OCI-LY3 (cell line): ENCODE results near the gene FIBCD1.

ENCODE experiments used
- H2AFZ ChIP-seq: fragments of 200-600, 300-600 bp; shearing (Covaris generic); 2 replicates; pipeline ENCODE4 v1.6.0; 2014; ENCODE audit warnings: antibody characterized with exemption, low read depth, low read length
- H3K27ac ChIP-seq: fragments of 200-600, 300-600 bp; sonication (generic); 2 replicates; pipeline ENCODE4 v1.5.1; 2014; ENCODE audit warnings: mild to moderate bottlenecking, low read length, moderate library complexity, mixed read lengths
- H3K27me3 ChIP-seq: fragments of 200-600, 300-600 bp; sonication (generic); 2 replicates; pipeline ENCODE4 v1.6.1; 2014; ENCODE audit warnings: low read depth, low read length, mixed read lengths
- H3K36me3 ChIP-seq: fragments of 200-600, 300-600 bp; sonication (generic); replicated peaks from 2 replicates; pipeline ENCODE3; 2014; ENCODE audit warnings: low read depth, low read length, mixed read lengths
- H3K4me1 ChIP-seq: fragments of 300-600, 200-600 bp; sonication (generic); 2 replicates; pipeline ENCODE4 v1.6.1; 2014; ENCODE audit warnings: low read length, mixed read lengths
- H3K4me2 ChIP-seq: fragments of 200-600, 300-600 bp; sonication (generic); 2 replicates; pipeline ENCODE4 v1.6.1; 2014; ENCODE audit warnings: low read length, mixed read lengths
- H3K4me3 ChIP-seq: fragments of 300-600, 200-600 bp; sonication (generic); 2 replicates; pipeline ENCODE4 v1.5.1; 2014; ENCODE audit warnings: antibody characterized with exemption, mild to moderate bottlenecking, low read length, moderate library complexity
- H3K79me2 ChIP-seq: fragments of 300-600, 200-600 bp; shearing (Covaris generic); 2 replicates; pipeline ENCODE4 v1.6.1; 2014; ENCODE audit warnings: mild to moderate bottlenecking, low read length, mixed read lengths
- H3K9ac ChIP-seq: fragments of 300-600, 200-600 bp; shearing (Covaris generic); 2 replicates; pipeline ENCODE4 v1.6.0; 2014; ENCODE audit warnings: mild to moderate bottlenecking, low read length, moderate library complexity
- H3K9me3 ChIP-seq: fragments of 200-600, 300-600 bp; shearing (Covaris generic); 2 replicates; pipeline ENCODE4 v1.6.1; 2014; ENCODE audit warnings: low read length, mixed read lengths; ENCODE audit not compliant: insufficient read depth
- H4K20me1 ChIP-seq: fragments of 200-600, 300-600 bp; sonication (generic); 2 replicates; pipeline ENCODE4 v1.6.1; 2016; ENCODE audit warnings: low read length, mixed read lengths; ENCODE audit not compliant: insufficient read depth
- EZH2phosphoT487 ChIP-seq: fragments of 200-600 bp; shearing (Covaris generic); IDR thresholded peaks from 2 replicates; pipeline ENCODE4 v1.6.1; 2018; ENCODE audit warnings: antibody characterized with exemption, mixed run types, low read depth
- TF ChIP-seq, protein P1 (sequence below): fragments of 200-600, 300-600 bp; sonication (generic); IDR thresholded peaks from 2 replicates; pipeline ENCODE4 v1.5.1; 2014; ENCODE audit warnings: antibody characterized with exemption, low read length, low read depth

Gene FIBCD1

DNA sequence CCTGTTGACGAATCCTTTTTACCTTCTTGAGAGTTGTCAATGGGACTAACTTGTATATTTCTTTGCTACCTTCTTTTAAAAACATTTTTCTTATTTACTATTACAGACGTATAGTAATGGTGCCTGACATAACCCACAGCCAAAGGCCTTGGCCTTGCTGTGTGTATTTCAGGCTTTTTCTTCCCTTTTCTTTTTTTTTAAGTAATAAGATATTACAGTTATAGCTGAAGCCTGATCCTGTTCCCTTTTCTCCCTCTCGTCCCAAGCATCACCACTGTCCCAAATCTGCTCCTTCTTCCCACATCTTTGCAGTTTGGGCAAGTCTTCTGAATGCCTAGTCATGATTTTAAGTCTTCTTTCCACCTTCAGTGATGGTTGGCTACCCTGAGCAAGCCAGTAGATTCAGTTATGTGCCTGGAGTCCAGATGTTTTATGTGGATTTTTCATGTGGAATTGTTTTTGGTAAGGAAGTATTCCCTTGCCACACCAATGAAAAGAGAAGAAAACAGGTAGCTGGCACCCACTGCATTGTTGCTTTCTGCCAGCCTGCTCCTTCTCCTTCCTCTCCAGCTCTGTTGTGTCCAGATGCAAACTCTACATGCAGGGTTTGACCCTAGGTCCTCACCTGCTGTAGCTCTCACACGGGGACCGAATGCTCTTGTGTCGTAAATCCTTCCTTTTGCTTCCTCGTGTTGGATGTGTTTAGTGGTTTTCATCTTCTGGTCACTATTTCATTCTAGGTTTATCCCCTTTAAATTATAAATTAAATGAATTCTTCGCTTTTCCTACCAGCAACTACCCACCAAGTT is 77.5 kb downstream of the FIBCD1 start:
- Histone ChIP-seq H3K9me3 (no peaks in the 10 kb centered on the region), H3K27me3 (no peaks in the 10 kb centered on the region), H3K36me3 (peaks cover 57% of the 10 kb centered on the region), H3K27ac (no peak overlapping the region), H3K4me1 (peaks cover 25% of the 10 kb centered on the region), H3K4me3 (no peak overlapping the region), H3K4me2 (no peak overlapping the region), H3K9ac (no peak overlapping the region), H4K20me1 (peaks cover 28% of the 10 kb centered on the region), H2AFZ (no peak overlapping the region), H3K79me2 (peaks cover 17% of the 10 kb centered on the region)
- TF ChIP-seq EZH2phosphoT487, result no peak
- TF ChIP-seq, protein P1, sequence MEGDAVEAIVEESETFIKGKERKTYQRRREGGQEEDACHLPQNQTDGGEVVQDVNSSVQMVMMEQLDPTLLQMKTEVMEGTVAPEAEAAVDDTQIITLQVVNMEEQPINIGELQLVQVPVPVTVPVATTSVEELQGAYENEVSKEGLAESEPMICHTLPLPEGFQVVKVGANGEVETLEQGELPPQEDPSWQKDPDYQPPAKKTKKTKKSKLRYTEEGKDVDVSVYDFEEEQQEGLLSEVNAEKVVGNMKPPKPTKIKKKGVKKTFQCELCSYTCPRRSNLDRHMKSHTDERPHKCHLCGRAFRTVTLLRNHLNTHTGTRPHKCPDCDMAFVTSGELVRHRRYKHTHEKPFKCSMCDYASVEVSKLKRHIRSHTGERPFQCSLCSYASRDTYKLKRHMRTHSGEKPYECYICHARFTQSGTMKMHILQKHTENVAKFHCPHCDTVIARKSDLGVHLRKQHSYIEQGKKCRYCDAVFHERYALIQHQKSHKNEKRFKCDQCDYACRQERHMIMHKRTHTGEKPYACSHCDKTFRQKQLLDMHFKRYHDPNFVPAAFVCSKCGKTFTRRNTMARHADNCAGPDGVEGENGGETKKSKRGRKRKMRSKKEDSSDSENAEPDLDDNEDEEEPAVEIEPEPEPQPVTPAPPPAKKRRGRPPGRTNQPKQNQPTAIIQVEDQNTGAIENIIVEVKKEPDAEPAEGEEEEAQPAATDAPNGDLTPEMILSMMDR, result no peak

DNA sequence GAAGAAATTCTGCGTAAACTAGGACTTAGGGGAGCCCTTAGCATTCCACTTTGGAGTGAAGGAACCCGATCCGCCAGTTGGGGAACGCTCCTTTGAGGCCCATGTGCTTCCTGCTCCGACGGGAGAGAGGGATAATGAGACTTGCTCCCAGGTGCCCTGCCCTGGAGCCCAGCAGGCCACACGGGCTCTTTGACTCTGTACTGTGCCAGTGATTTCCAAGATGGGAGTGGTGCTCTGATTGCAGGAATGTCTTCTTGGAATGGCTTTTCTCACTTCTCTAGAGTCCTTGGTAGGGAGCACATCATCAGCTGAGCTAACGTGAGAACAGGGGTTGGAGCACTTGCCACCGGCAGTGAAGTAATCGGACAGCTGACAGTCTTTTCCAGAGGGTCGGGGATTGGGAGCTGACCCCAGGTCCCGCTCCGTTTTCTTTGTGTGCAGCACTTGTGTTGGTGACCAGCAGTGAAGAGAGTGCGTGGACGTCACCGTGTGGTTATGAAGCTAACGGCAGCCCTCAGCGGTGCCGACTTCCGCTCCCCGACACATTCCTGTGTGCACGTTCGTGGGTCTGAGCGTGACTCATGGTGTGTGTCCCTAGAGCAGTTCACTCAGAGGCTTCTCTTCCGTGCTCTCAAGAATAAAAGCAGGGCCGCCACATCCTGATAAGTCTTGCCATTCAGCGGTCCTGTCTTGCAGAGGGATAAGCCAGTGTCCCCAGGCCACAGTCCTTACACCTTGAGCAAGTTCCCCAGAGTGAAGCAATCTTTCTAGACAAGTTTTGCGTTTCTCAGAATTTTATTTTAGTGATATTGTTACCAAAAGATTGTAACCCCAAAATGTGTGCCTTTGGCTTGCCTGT is 78.4 kb downstream of the FIBCD1 start:
- Histone ChIP-seq H3K79me2 (peaks cover 17% of the 10 kb centered on the region), H3K4me2 (no peak overlapping the region), H3K9ac (no peak overlapping the region), H3K9me3 (no peaks in the 10 kb centered on the region), H3K27ac (no peak overlapping the region), H3K4me1 (peaks cover 25% of the 10 kb centered on the region), H3K36me3 (peaks cover 58% of the 10 kb centered on the region), H3K27me3 (no peaks in the 10 kb centered on the region), H2AFZ (no peak overlapping the region), H3K4me3 (no peak overlapping the region), H4K20me1 (peaks cover 21% of the 10 kb centered on the region)
- TF ChIP-seq EZH2phosphoT487, result no peak
- TF ChIP-seq, protein P1, result no peak

DNA sequence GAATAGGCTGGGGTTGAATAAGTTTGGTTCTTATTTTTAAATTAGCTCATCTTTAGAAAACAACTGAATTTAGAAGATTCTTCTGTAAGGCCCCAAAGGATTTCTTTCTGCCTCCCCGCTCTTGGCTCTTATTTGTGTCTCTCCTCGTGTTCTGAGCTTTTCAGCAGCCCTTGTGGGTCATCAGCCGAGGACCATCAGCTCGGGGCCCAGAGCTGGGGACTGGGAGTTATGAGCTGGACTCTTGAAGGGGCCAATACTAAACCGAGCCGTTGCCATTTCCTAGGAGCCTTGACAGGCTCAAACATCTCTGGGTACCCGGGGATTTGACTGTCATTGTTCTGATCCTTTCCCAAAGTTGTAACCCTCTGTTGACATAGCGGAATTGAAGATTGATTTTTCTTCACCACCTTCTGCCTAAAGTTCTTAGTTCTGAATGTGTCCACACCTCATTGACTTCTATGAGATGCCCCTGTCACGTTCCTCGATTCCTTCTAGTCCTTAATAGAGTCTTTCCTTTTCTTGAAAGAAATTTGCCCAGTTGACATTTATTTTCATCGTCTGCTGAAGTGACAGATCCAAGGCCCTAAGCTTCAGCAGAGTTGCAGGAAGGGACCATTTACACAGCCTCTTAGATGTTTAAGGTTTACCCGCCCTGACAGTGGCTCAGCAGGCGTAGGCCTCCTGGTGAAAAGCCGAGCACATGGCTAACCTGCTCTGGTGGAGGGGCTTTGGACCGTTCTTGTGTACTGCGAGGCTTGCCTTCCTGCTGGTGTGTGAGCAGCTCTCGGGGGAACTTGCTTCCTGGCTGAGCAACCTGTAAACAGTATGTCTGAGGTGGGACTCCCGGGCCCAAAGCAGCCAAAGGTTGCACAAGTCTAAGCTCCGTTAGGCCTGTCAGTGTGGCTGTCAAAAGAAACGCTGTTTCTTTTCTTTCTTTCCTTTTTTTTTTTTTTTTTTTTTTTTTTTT is 80.0 kb downstream of the FIBCD1 start:
- Histone ChIP-seq H2AFZ (no peak overlapping the region), H3K79me2 (peaks cover 12% of the 10 kb centered on the region), H3K9ac (no peak overlapping the region), H3K4me2 (no peak overlapping the region), H3K36me3 (peaks cover 64% of the 10 kb centered on the region), H3K9me3 (no peaks in the 10 kb centered on the region), H3K4me1 (peaks cover 17% of the 10 kb centered on the region), H3K27ac (no peak overlapping the region), H3K4me3 (no peak overlapping the region), H3K27me3 (no peaks in the 10 kb centered on the region), H4K20me1 (peaks cover 13% of the 10 kb centered on the region)
- TF ChIP-seq, protein P1, result no peak
- no peak for TF ChIP-seq EZH2phosphoT487
